HCT116 (cell line): Measurements from ENCODE around the gene B4GALNT3.

ENCODE experiments used
- EGR1 ChIP-seq: IDR thresholded peaks from 2 replicates; pipeline ENCODE4 v1.6.1; 2012; ENCODE audit warnings: low read depth
- ELF1 ChIP-seq: IDR thresholded peaks from 2 replicates; pipeline ENCODE4 v1.6.1; 2012; ENCODE audit warnings: low read depth, borderline replicate concordance
- EZH2 ChIP-seq: fragments of 200-600 bp; sonication (generic); IDR thresholded peaks from 2 replicates; pipeline ENCODE4 v1.6.1; 2017; ENCODE audit warnings: antibody characterized with exemption, mixed run types
- EZH2phosphoT487 ChIP-seq: fragments of 200-600 bp; IDR thresholded peaks from 2 replicates; pipeline ENCODE4 v1.6.1; 2018; ENCODE audit warnings: antibody characterized with exemption, borderline replicate concordance
- POLR2A ChIP-seq: IDR thresholded peaks from 2 replicates; pipeline ENCODE4 v1.7.0; 2011; ENCODE audit warnings: borderline replicate concordance; ENCODE audit not compliant: insufficient read depth, insufficient read length; ENCODE audit errors: extremely low read depth
- POLR2AphosphoS5 ChIP-seq: IDR thresholded peaks from 2 replicates; pipeline ENCODE4 v1.6.1; 2011; ENCODE audit warnings: mild to moderate bottlenecking, low read depth, low read length, moderate library complexity
- RAD21 ChIP-seq: IDR thresholded peaks from 2 replicates; pipeline ENCODE4 v1.6.1; 2012; ENCODE audit warnings: low read depth, mild to moderate bottlenecking
- SRF ChIP-seq: IDR thresholded peaks from 2 replicates; pipeline ENCODE4 v1.6.1; 2012; ENCODE audit warnings: low read depth
- TCF7L2 ChIP-seq: IDR thresholded peaks from 2 replicates; pipeline ENCODE4 v1.7.0; 2011; ENCODE audit warnings: borderline replicate concordance, inconsistent platforms; ENCODE audit not compliant: insufficient read depth, insufficient read length; ENCODE audit errors: extremely low read depth
- YY1 ChIP-seq: IDR thresholded peaks from 2 replicates; pipeline ENCODE4 v1.6.1; 2011; ENCODE audit warnings: low read length, low read depth, moderate library complexity, mild to moderate bottlenecking; ENCODE audit not compliant: insufficient replicate concordance; ENCODE audit errors: extremely low read depth
- TF ChIP-seq, protein P1 (sequence below), 3 experiments: fragments of 200-600 bp in 1 of 3; sonication (generic) in 1 of 3; IDR thresholded peaks in 2 of 3; conservative IDR thresholded peaks in 1 of 3; 2 replicates each; pipeline ENCODE4 v1.5.1; 2012 to 2017; ENCODE audit warnings: low read depth in 2 of 3, low read length in 2 of 3, antibody characterized with exemption in 1 of 3, borderline replicate concordance in 1 of 3, control low read depth in 1 of 3, mild to moderate bottlenecking in 1 of 3, mixed read lengths in 1 of 3, mixed run types in 1 of 3, moderate library complexity in 1 of 3; ENCODE audit not compliant: insufficient read depth in 1 of 3

DNA sequence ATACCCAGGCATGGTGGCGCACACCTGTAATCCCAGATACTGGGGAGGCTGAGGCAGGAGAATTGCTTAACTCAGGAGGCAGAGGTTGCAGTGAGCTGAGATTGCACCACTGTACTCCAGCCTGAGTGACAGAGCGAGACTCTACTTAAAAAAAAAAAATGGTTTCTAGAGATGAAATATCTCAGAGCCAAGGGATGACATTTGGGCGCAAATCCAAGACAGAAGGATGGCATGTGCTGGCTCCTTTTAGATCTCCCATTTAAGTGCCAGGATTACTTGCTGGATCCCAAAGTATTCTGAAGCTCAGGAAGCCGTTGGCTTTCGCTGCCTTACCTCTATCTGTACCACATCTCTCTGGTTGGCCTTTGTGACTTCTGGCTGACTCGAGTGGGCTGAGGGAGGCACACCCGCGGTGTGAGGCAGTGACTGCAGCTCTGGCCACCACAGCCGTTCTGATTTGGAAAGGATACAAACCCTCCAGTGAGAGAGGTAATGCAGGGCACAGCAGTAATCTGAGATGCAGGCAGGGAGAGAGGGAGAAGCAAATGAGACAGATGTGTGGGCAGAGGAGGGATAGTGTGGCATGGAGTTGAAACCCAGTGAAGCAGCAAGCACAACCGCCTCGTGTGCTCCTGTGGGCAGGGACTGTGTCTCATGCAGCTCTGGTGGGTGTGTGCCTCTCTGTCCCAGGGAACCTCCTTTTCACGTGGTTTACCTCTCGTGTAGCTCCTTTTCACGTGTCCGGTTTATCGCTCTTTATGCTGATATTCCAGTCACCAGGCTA is 4.9 kb downstream of the B4GALNT3 start:
- TF ChIP-seq, protein P1, sequence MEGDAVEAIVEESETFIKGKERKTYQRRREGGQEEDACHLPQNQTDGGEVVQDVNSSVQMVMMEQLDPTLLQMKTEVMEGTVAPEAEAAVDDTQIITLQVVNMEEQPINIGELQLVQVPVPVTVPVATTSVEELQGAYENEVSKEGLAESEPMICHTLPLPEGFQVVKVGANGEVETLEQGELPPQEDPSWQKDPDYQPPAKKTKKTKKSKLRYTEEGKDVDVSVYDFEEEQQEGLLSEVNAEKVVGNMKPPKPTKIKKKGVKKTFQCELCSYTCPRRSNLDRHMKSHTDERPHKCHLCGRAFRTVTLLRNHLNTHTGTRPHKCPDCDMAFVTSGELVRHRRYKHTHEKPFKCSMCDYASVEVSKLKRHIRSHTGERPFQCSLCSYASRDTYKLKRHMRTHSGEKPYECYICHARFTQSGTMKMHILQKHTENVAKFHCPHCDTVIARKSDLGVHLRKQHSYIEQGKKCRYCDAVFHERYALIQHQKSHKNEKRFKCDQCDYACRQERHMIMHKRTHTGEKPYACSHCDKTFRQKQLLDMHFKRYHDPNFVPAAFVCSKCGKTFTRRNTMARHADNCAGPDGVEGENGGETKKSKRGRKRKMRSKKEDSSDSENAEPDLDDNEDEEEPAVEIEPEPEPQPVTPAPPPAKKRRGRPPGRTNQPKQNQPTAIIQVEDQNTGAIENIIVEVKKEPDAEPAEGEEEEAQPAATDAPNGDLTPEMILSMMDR (IDR thresholded peaks at IDR 0.05 in 2 of 3, conservative IDR thresholded peaks at IDR 0.05 in 1 of 3; ENCODE audit: borderline replicate concordance in 1 of 3, insufficient read depth in 1 of 3, low read depth in 2 of 3, low read length in 2 of 3): no peak
- TF ChIP-seq POLR2A (no peak), ELF1 (no peak), EZH2 (no peak), POLR2AphosphoS5 (no peak), RAD21 (no peak), YY1 (no peak), SRF (no peak), TCF7L2 (no peak), EGR1 (no peak), EZH2phosphoT487 (no peak)
